Measurements from ENCODE around the gene TTC13. TPM values are rescaled to one million over a fixed set of nuclear protein-coding genes. Genes with fewer than 3 reads are reported as not detected.

Gene TTC13
- total RNA-seq, 1 experiment from 2014 or later, result 4.4 TPM

- TF ChIP-seq CTCF (IDR thresholded peaks at IDR 0.05) (no peak), NFYB (CRISPR knock-in tag; conservative IDR thresholded peaks at IDR 0.05; ENCODE audit: low read depth) (no peak), NR3C1 (CRISPR knock-in tag; conservative IDR thresholded peaks at IDR 0.05; ENCODE audit: low read depth) (no peak), ETV6 (CRISPR knock-in tag; IDR thresholded peaks at IDR 0.05) (peak; percentile 66), ERG (CRISPR knock-in tag; IDR thresholded peaks at IDR 0.05) (no peak), OVOL2 (CRISPR knock-in tag; IDR thresholded peaks at IDR 0.05; ENCODE audit: borderline replicate concordance) (no peak), USF1 (CRISPR knock-in tag; IDR thresholded peaks at IDR 0.05) (no peak), ZNF425 (CRISPR knock-in tag; conservative IDR thresholded peaks at IDR 0.05) (no peak), CBFB (CRISPR knock-in tag; IDR thresholded peaks at IDR 0.05; ENCODE audit: low read depth) (no peak), SMAD4 (CRISPR knock-in tag; IDR thresholded peaks at IDR 0.05) (no peak), IRF1 (CRISPR knock-in tag; IDR thresholded peaks at IDR 0.05) (no peak; the same call in 1 of the 2 replicates), GABPB1 (CRISPR knock-in tag; IDR thresholded peaks at IDR 0.05) (peak; percentile 69), SP1 (CRISPR knock-in tag; conservative IDR thresholded peaks at IDR 0.05) (peak; percentile 88), ZNF532 (CRISPR knock-in tag; IDR thresholded peaks at IDR 0.05; ENCODE audit: borderline replicate concordance) (no peak), MYBL2 (CRISPR knock-in tag; IDR thresholded peaks at IDR 0.05) (0 out of 2 replicates have a peak, but pooled peaks have one; percentile 30), ZNF671 (CRISPR knock-in tag; IDR thresholded peaks at IDR 0.05) (no peak), ZNF416 (CRISPR knock-in tag; IDR thresholded peaks at IDR 0.05) (no peak)
These were observed at the start of gene TTC13, which contains the start of gene ARV1 (continued) for GRCh38 chr1:230978491-230979388.
